Breast epithelium (tissue), 3 donors: ENCODE measurements around the gene AGAP1.

Experiments used
- POLR2A ChIP-seq: fragments of 450-650 bp; IDR thresholded peaks from one replicate; pipeline ENCODE4 v1.6.1; 2016; ENCODE audit warnings: antibody characterized with exemption, mild to moderate bottlenecking, moderate library complexity
- POLR2AphosphoS5 ChIP-seq, 3 donors: sonication (generic); formaldehyde crosslinking; IDR thresholded peaks; one replicate each; pipeline ENCODE4 v1.6.1; 2017; ENCODE audit warnings: antibody characterized with exemption in 3 of 3

- TF ChIP-seq POLR2A (no peak), POLR2AphosphoS5 (IDR thresholded peaks at IDR 0.05) (no peak)
Observed at GRCh38 chr2:236121546-236121945, 627.7 kb downstream of the AGAP1 start.
